Natural killer cell (primary cell): ENCODE measurements around the gene RAB11FIP5. TPM values are rescaled to one million over a fixed set of nuclear protein-coding genes. Genes with fewer than 3 reads are reported as not detected.

Experiments used
- ATAC-seq, 3 donors: fragments of 150-1000 bp in 2 of 3; fragments of 200-7000 bp in 1 of 3; cut with Tn5 transposase; 1 replicate in 1 of 3; 2 replicates in 2 of 3; pipeline ENCODE4 v1.10.0; 2021; ENCODE audit warnings: mild to moderate bottlenecking in 2 of 3, moderate library complexity in 2 of 3
- DNase-seq, 2 donors: peaks; one replicate each; pipeline versions ENCODE4 v3.0.0 to v3.0.0-alpha.2; 2013 to 2021; ENCODE audit warnings: mixed read lengths in 1 of 2
- H3K27ac ChIP-seq: one replicate; pipeline ENCODE4 v1.5.1; 2013; ENCODE audit warnings: mild to moderate bottlenecking, low read length
- H3K27me3 ChIP-seq: one replicate; pipeline ENCODE4 v1.6.1; 2013; ENCODE audit warnings: low read length; ENCODE audit not compliant: control insufficient read depth, insufficient read depth
- H3K36me3 ChIP-seq: one replicate; pipeline ENCODE4 v1.6.1; 2013; ENCODE audit warnings: low read length; ENCODE audit not compliant: control insufficient read depth, insufficient read depth
- H3K4me1 ChIP-seq: one replicate; pipeline ENCODE4 v1.6.1; 2013; ENCODE audit warnings: low read length; ENCODE audit not compliant: control insufficient read depth, insufficient read depth
- H3K4me3 ChIP-seq: one replicate; pipeline ENCODE4 v1.5.1; 2013; ENCODE audit warnings: low read length
- H3K9me3 ChIP-seq: one replicate; pipeline ENCODE4 v1.6.1; 2013; ENCODE audit warnings: low read length; ENCODE audit not compliant: control insufficient read depth, insufficient read depth
- H3K27ac Mint-ChIP-seq, 2 donors: one replicate each; pipeline ENCODE4 v1.8.0; 2022; ENCODE audit warnings: mild to moderate bottlenecking in 2 of 2, mixed read lengths in 2 of 2, moderate library complexity in 1 of 2
- H3K27me3 Mint-ChIP-seq, 2 donors: one replicate each; pipeline ENCODE4 v1.8.0; 2022; ENCODE audit warnings: low read depth in 2 of 2, mixed read lengths in 2 of 2
- H3K36me3 Mint-ChIP-seq: one replicate; pipeline ENCODE4 v1.8.0; 2022; ENCODE audit warnings: mixed read lengths
- H3K4me1 Mint-ChIP-seq, 2 donors: one replicate each; pipeline ENCODE4 v1.8.0; 2022; ENCODE audit warnings: mixed read lengths in 2 of 2
- H3K4me3 Mint-ChIP-seq: one replicate; pipeline ENCODE4 v1.8.0; 2022; ENCODE audit warnings: mild to moderate bottlenecking, moderate library complexity, mixed read lengths
- H3K9me3 Mint-ChIP-seq, 2 donors: one replicate each; pipeline ENCODE4 v1.8.0; 2022; ENCODE audit warnings: mixed read lengths in 2 of 2
- CTCF ChIP-seq: fragments of 200-600 bp; IDR thresholded peaks from one replicate; pipeline ENCODE4 v1.8.0; 2022; ENCODE audit warnings: antibody characterized with exemption
- WGBS: methylation state at CpG from one replicate; pipeline ENCODE4 v1.1.7; 2013; ENCODE audit warnings: missing lambda C conversion rate; ENCODE audit not compliant: insufficient coverage; 5-methylcytosine and 5-hydroxymethylcytosine counted together
- intact Hi-C: fragments of 100-400 bp; cut with micrococcal nuclease; formaldehyde crosslinking; loops from one replicate; pipeline ENCODE4 v1.14.2; 2022
- total RNA-seq, 4 donors: library from RNA; stranded (reverse); fragments of 120-200 nt in 1 of 4; gene quantifications; one replicate each; pipeline versions ENCODE4 v1.2.3 to v1.2.4, GENCODE V29; 2013 to 2022

The RAB11FIP5 gene
- total RNA-seq, 3 donors from 2014 or later (not counting 1 experiment from before 2014, with no cell fraction given) = 4.9 to 15.9 (median 11.2) TPM

- Histone ChIP-seq H3K9me3 (no peaks in the 10 kb centered on the region), H3K27me3 (no peaks in the 10 kb centered on the region), H3K4me1 (no peaks in the 10 kb centered on the region), H3K36me3 (no peaks in the 10 kb centered on the region), H3K27ac (no peak overlapping the region), H3K4me3 (no peak overlapping the region)
- Mint-ChIP-seq H3K27me3 (peaks cover 0 to 23% of the 10 kb centered on the region in 2 donors), H3K36me3 (no peaks in the 10 kb centered on the region), H3K27ac (no peak overlapping the region), H3K9me3 (no peaks in the 10 kb centered on the region), H3K4me1 (peaks cover 0 to 6% of the 10 kb centered on the region in 2 donors), H3K4me3 (no peak overlapping the region)
- intact Hi-C loops = no loop called here
- ATAC-seq (no peak), DNase-seq (no peak)
- no peak for TF ChIP-seq CTCF
- WGBS = 80% methylated on average over 30 of the region's 31 CpGs
Measured at GRCh38 chr2:73080321-73081131, 32.2 kb downstream of the RAB11FIP5 start.

GRCh38 chr2:73079636-73080035 lies 33.1 kb downstream of the RAB11FIP5 start:
- Histone ChIP-seq H3K36me3 (no peaks in the 10 kb centered on the region), H3K27me3 (no peaks in the 10 kb centered on the region), H3K9me3 (no peaks in the 10 kb centered on the region), H3K4me3 (no peak overlapping the region), H3K4me1 (no peaks in the 10 kb centered on the region), H3K27ac (no peak overlapping the region)
- DNase-seq (no peak), ATAC-seq (no peak)
- Mint-ChIP-seq H3K4me1 (peaks cover 0 to 4% of the 10 kb centered on the region in 2 donors), H3K4me3 (no peak overlapping the region), H3K9me3 (no peaks in the 10 kb centered on the region), H3K27ac (no peak overlapping the region), H3K27me3 (peaks cover 0 to 23% of the 10 kb centered on the region in 2 donors), H3K36me3 (no peaks in the 10 kb centered on the region)
- no peak for TF ChIP-seq CTCF
- intact Hi-C loops = no loop called here
- 86% methylated on average over 9 of the region's 9 CpGs for WGBS

- Histone ChIP-seq H3K27ac (no peak overlapping the region), H3K4me1 (no peaks in the 10 kb centered on the region), H3K27me3 (no peaks in the 10 kb centered on the region), H3K36me3 (no peaks in the 10 kb centered on the region), H3K4me3 (no peak overlapping the region), H3K9me3 (no peaks in the 10 kb centered on the region)
- intact Hi-C loops = no loop called here
- Mint-ChIP-seq H3K36me3 (no peaks in the 10 kb centered on the region), H3K4me3 (no peak overlapping the region), H3K9me3 (no peaks in the 10 kb centered on the region), H3K4me1 (peaks cover 0 to 4% of the 10 kb centered on the region in 2 donors), H3K27ac (no peak overlapping the region), H3K27me3 (peaks cover 0 to 20% of the 10 kb centered on the region in 2 donors)
- TF ChIP-seq CTCF = no peak
- DNase-seq (no peak), ATAC-seq (no peak)
- WGBS = 85% methylated on average over 13 of the region's 13 CpGs
Measured at GRCh38 chr2:73078457-73079411, 34.0 kb downstream of the RAB11FIP5 start.
